ENCODE data around the gene TBX2.

- no peak for TF ChIP-seq LARP7 (IDR thresholded peaks at IDR 0.05)
- no peak for TF ChIP-seq TFE3 (CRISPR knock-in tag; IDR thresholded peaks at IDR 0.05)
- TF ChIP-seq POLR2A (conservative IDR thresholded peaks at IDR 0.05), result no peak
- no peak for TF ChIP-seq CCAR2 (IDR thresholded peaks at IDR 0.05; ENCODE audit: low read depth, low read length)
- no peak for TF ChIP-seq FOXK2 (conservative IDR thresholded peaks at IDR 0.05 in 1 of 2, IDR thresholded peaks at IDR 0.05 in 1 of 2; ENCODE audit: low read depth in 2 of 2)
- no peak for TF ChIP-seq TAF1 (IDR thresholded peaks at IDR 0.05; ENCODE audit: control insufficient read depth, extremely low read depth, insufficient read depth, low read length, severe bottlenecking)
- TF ChIP-seq DPF2 (IDR thresholded peaks at IDR 0.05), result no peak
Observed at GRCh38 chr17:61420052-61420451, 20.4 kb downstream of the TBX2 start.
